ENCODE measurements around the gene LRRK1. TPM values are rescaled to one million over a fixed set of nuclear protein-coding genes. Genes with fewer than 3 reads are reported as not detected.

LRRK1 gene
- total and polyA plus RNA-seq, 8 donors: 4.3 to 19.4 (median 11.1) TPM

GRCh38 chr15:101055411-101055810 lies 136.3 kb downstream of the LRRK1 start:
- no peak overlapping the region for H3K4me3 ChIP-seq
- ATAC-seq (no peak), DNase-seq (no peak), FAIRE-seq (no peak)
- no peaks in the 10 kb centered on the region for H3K4me1 ChIP-seq
- H3K36me3 ChIP-seq: peaks cover 0 to 45% (median 0%) of the 10 kb centered on the region in 3 donors
- intact Hi-C loops (cut with DNase I): no loop called here
- H3K27ac ChIP-seq: no peak overlapping the region
- WGBS, 2 donors: 90 to 92% methylated on average over 2 of the region's 2 CpGs
- H3K27me3 ChIP-seq: no peaks in the 10 kb centered on the region
- no peaks in the 10 kb centered on the region for H3K9me3 ChIP-seq
- no peak for TF ChIP-seq CTCF (IDR thresholded peaks at IDR 0.05)

- ATAC-seq: no peak
- intact Hi-C loops (cut with DNase I): no loop called here
- WGBS, 2 donors: 83 to 84% methylated on average over 15 of the region's 15 CpGs
- Histone ChIP-seq H3K27ac (no peak overlapping the region), H3K27me3 (no peaks in the 10 kb centered on the region), H3K9me3 (no peaks in the 10 kb centered on the region), H3K4me1 (no peaks in the 10 kb centered on the region), H3K36me3 (peaks cover 0 to 53% (median 0%) of the 10 kb centered on the region in 3 donors), H3K4me3 (no peak overlapping the region)
- TF ChIP-seq CTCF (IDR thresholded peaks at IDR 0.05): no peak
- no peak for DNase-seq
- FAIRE-seq: no peak
Observed at GRCh38 chr15:101056366-101057334, 137.5 kb downstream of the LRRK1 start.

GRCh38 chr15:101057841-101058407 lies 138.8 kb downstream of the LRRK1 start:
- no peak for TF ChIP-seq CTCF (IDR thresholded peaks at IDR 0.05)
- FAIRE-seq (no peak), ATAC-seq (no peak), DNase-seq (no peak)
- Histone ChIP-seq H3K4me1 (no peaks in the 10 kb centered on the region), H3K9me3 (no peaks in the 10 kb centered on the region), H3K36me3 (peaks cover 0 to 43% (median 0%) of the 10 kb centered on the region in 3 donors), H3K4me3 (no peak overlapping the region), H3K27ac (no peak overlapping the region), H3K27me3 (no peaks in the 10 kb centered on the region)
- 84 to 94% methylated on average over 14 of the region's 14 CpGs for WGBS, 2 donors
- intact Hi-C loops (cut with DNase I): no loop called here

GRCh38 chr15:101058735-101059134 lies 139.6 kb downstream of the LRRK1 start:
- no peak for FAIRE-seq
- Histone ChIP-seq H3K36me3 (peaks cover 0 to 35% (median 0%) of the 10 kb centered on the region in 3 donors), H3K27me3 (no peaks in the 10 kb centered on the region), H3K27ac (no peak overlapping the region), H3K9me3 (no peaks in the 10 kb centered on the region), H3K4me1 (no peaks in the 10 kb centered on the region), H3K4me3 (no peak overlapping the region)
- intact Hi-C loops (cut with DNase I): no loop called here
- DNase-seq: no peak
- no peak for TF ChIP-seq CTCF (IDR thresholded peaks at IDR 0.05)
- ATAC-seq: no peak
- 95 to 99% methylated on average over 12 of the region's 12 CpGs for WGBS, 2 donors
